Endodermal cell (in vitro differentiated cells): ENCODE results near the gene HIC1. TPM values are rescaled to one million over a fixed set of nuclear protein-coding genes. Genes with fewer than 3 reads are reported as not detected.

Experiments
- DNase-seq: peaks from one replicate; pipeline ENCODE4 v3.0.0-alpha.2; 2017
- H3K27ac ChIP-seq: 2 replicates; pipeline ENCODE4 v1.5.1; 2013; ENCODE audit warnings: mild to moderate bottlenecking, low read depth, low read length, moderate library complexity
- H3K27me3 ChIP-seq: 2 replicates; pipeline ENCODE4 v1.6.1; 2013; ENCODE audit warnings: mild to moderate bottlenecking, low read length, moderate library complexity; ENCODE audit not compliant: insufficient read depth, control insufficient read depth, poor library complexity, severe bottlenecking
- H3K36me3 ChIP-seq: 2 replicates; pipeline ENCODE4 v1.7.0; 2013; ENCODE audit warnings: mild to moderate bottlenecking, low read length, moderate library complexity; ENCODE audit not compliant: control insufficient read depth, insufficient read depth
- H3K4me1 ChIP-seq: one replicate; pipeline ENCODE4 v1.7.0; 2013; ENCODE audit warnings: low read length; ENCODE audit not compliant: control insufficient read depth, insufficient read depth
- H3K4me3 ChIP-seq: 2 replicates; pipeline ENCODE4 v1.5.1; 2013; ENCODE audit warnings: mild to moderate bottlenecking, low read length, moderate library complexity
- H3K9ac ChIP-seq: 2 replicates; pipeline ENCODE4 v1.6.1; 2013; ENCODE audit warnings: mild to moderate bottlenecking, low read length, moderate library complexity; ENCODE audit not compliant: poor library complexity, severe bottlenecking; ENCODE audit errors: extremely low read depth
- H3K9me3 ChIP-seq: 2 replicates; pipeline ENCODE4 v1.6.1; 2013; ENCODE audit warnings: mild to moderate bottlenecking, low read length, moderate library complexity; ENCODE audit not compliant: control insufficient read depth
- H3K27ac Mint-ChIP-seq: 2 replicates; pipeline ENCODE4 v1.8.0; 2020; ENCODE audit warnings: mixed read lengths
- H3K27me3 Mint-ChIP-seq: 2 replicates; pipeline ENCODE4 v1.8.0; 2021; ENCODE audit warnings: mild to moderate bottlenecking, mixed read lengths; ENCODE audit not compliant: insufficient read depth
- H3K36me3 Mint-ChIP-seq: 2 replicates; pipeline ENCODE4 v1.8.0; 2020; ENCODE audit warnings: low read depth, mixed read lengths
- H3K4me1 Mint-ChIP-seq: 2 replicates; pipeline ENCODE4 v1.8.0; 2020; ENCODE audit warnings: mixed read lengths
- H3K4me3 Mint-ChIP-seq: 2 replicates; pipeline ENCODE4 v1.8.0; 2020; ENCODE audit warnings: mild to moderate bottlenecking, moderate library complexity, mixed read lengths
- H3K9me3 Mint-ChIP-seq: 2 replicates; pipeline ENCODE4 v1.8.0; 2020; ENCODE audit warnings: mild to moderate bottlenecking, mixed read lengths
- WGBS, 2 experiments: methylation state at CpG; one replicate each; pipeline versions ENCODE4 v1.1.5 to v1.1.7; 2013; ENCODE audit warnings: missing lambda C conversion rate in 2 of 2, mixed read lengths in 1 of 2; ENCODE audit not compliant: insufficient coverage in 1 of 2, insufficient read length in 1 of 2; 5-methylcytosine and 5-hydroxymethylcytosine counted together
- total RNA-seq, 2 donors: library from RNA; stranded (reverse); fragmentation: NEBNext Ultra II Directional in 1 of 2; extraction: Animal tissue kit (Norgen Biotek cat#: 25700) in 1 of 2; gene quantifications; 2 replicates in 1 of 2; 3 replicates in 1 of 2; pipeline ENCODE4 v1.2.1, GENCODE V29; 2021
- TF ChIP-seq, protein P1 (sequence below): fragments of 200-600 bp; sonication (generic); conservative IDR thresholded peaks from 2 replicates; pipeline ENCODE4 v1.5.0; 2021; ENCODE audit warnings: antibody characterized with exemption, mild to moderate bottlenecking

Gene HIC1
- total RNA-seq, 2 donors from 2014 or later, result 0.13 to 0.57 TPM

GRCh38 chr17:2071455-2072281, 16.8 kb downstream of the HIC1 start:
- Histone ChIP-seq H3K36me3 (peaks cover 78% of the 10 kb centered on the region), H3K27me3 (no peaks in the 10 kb centered on the region), H3K9ac (no peak overlapping the region), H3K9me3 (no peaks in the 10 kb centered on the region), H3K27ac (no peak overlapping the region), H3K4me3 (no peak overlapping the region), H3K4me1 (peaks cover 5% of the 10 kb centered on the region)
- H3K9me3 Mint-ChIP-seq, result no peaks in the 10 kb centered on the region
- no peaks in the 10 kb centered on the region for H3K27me3 Mint-ChIP-seq
- H3K36me3 Mint-ChIP-seq, result peaks cover 51% of the 10 kb centered on the region
- no peak overlapping the region for H3K4me3 Mint-ChIP-seq
- H3K4me1 Mint-ChIP-seq, result no peaks in the 10 kb centered on the region
- no peak for DNase-seq
- WGBS, 2 experiments, result 92 to 94% methylated on average over 22 to 31 of the region's 31 CpGs
- TF ChIP-seq, protein P1, sequence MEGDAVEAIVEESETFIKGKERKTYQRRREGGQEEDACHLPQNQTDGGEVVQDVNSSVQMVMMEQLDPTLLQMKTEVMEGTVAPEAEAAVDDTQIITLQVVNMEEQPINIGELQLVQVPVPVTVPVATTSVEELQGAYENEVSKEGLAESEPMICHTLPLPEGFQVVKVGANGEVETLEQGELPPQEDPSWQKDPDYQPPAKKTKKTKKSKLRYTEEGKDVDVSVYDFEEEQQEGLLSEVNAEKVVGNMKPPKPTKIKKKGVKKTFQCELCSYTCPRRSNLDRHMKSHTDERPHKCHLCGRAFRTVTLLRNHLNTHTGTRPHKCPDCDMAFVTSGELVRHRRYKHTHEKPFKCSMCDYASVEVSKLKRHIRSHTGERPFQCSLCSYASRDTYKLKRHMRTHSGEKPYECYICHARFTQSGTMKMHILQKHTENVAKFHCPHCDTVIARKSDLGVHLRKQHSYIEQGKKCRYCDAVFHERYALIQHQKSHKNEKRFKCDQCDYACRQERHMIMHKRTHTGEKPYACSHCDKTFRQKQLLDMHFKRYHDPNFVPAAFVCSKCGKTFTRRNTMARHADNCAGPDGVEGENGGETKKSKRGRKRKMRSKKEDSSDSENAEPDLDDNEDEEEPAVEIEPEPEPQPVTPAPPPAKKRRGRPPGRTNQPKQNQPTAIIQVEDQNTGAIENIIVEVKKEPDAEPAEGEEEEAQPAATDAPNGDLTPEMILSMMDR, result no peak
- no peak overlapping the region for H3K27ac Mint-ChIP-seq

DNA sequence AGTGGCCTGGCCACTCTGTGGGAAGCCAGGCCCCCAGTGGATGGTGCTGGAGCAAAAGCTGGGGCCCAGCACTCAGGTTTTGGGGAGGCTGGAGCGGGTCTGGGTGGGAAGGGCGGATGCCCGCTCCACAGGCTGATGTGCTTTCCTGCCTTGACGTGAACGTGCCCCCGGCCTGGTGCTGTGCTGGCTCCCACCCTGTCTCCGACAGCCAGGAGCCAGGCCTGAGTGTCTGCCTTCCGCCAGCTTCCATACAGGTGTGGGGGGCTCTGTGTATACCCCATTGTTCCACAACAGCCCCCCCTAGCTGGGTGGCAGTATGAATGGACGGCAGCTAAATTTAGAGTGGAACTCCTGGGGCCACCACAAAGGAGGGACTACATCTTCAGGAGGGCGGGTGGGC, 20.0 kb downstream of the HIC1 start:
- no peak for DNase-seq
- peaks cover 76% of the 10 kb centered on the region for H3K36me3 ChIP-seq
- H3K27me3 ChIP-seq, result no peaks in the 10 kb centered on the region
- no peaks in the 10 kb centered on the region for H3K9me3 ChIP-seq
- no peak overlapping the region for H3K9ac ChIP-seq
- Mint-ChIP-seq H3K4me3 (no peak overlapping the region), H3K27ac (no peak overlapping the region), H3K36me3 (peaks cover 60% of the 10 kb centered on the region), H3K4me1 (no peaks in the 10 kb centered on the region), H3K9me3 (no peaks in the 10 kb centered on the region), H3K27me3 (no peaks in the 10 kb centered on the region)
- 87 to 89% methylated on average over 7 to 10 of the region's 10 CpGs for WGBS, 2 experiments
- TF ChIP-seq, protein P1, result no peak
- no peak overlapping the region for H3K27ac ChIP-seq
- H3K4me1 ChIP-seq, result peaks cover 5% of the 10 kb centered on the region
- H3K4me3 ChIP-seq, result no peak overlapping the region

DNA sequence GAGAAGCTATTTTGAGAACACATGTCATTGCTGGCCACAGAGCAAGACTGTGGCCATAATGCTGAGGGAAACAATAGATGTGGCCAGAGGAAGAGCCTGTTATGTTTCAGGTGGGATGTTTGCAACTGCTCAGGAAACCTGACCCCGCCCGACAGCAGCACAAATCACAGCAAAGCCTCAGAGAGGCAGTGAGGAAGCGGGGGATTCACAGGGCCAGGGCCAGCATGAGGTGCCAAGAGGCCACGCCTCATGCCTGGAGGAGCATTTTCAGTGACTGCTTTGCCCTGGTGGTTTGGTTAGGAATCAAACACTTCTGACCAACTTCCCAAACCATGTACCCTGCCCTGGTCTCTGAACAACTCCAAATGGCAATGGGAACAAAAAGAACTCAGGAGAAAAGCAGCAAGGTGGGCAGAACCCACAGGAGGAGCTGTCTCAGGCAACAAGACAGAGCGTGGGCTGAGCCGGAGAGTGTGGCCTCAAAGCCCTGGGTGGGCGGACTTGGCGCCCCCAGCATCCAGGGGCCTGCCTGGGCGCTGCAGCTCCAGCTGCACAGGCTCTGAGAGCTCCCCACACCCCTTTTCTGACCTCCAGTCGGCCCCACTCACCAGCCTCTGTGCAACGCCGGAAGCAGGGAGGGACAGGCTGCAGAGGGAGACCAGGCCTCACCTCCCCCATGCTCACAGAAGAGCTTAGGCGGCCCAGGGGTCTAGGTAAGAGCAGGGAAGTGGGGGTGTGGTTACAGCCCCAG, 20.6 kb downstream of the HIC1 start:
- H3K27me3 ChIP-seq, result no peaks in the 10 kb centered on the region
- Mint-ChIP-seq H3K4me3 (no peak overlapping the region), H3K4me1 (no peaks in the 10 kb centered on the region), H3K9me3 (no peaks in the 10 kb centered on the region), H3K27ac (peak overlapping the region; percentile 41), H3K36me3 (peaks cover 61% of the 10 kb centered on the region), H3K27me3 (no peaks in the 10 kb centered on the region)
- H3K36me3 ChIP-seq, result peaks cover 77% of the 10 kb centered on the region
- DNase-seq, result peak; percentile 81
- H3K4me1 ChIP-seq, result peaks cover 5% of the 10 kb centered on the region
- no peak overlapping the region for H3K9ac ChIP-seq
- no peak overlapping the region for H3K4me3 ChIP-seq
- peak overlapping the region; percentile 44 for H3K27ac ChIP-seq
- TF ChIP-seq, protein P1, result peak; percentile 11
- WGBS, 2 experiments, result 87 to 95% methylated on average over 6 to 12 of the region's 13 CpGs
- no peaks in the 10 kb centered on the region for H3K9me3 ChIP-seq
